ENCODE data around the gene IPO13.

IPO13 gene

GRCh38 chr1:43952731-43953346, 6.1 kb downstream of the IPO13 start:
- DNase-seq, result no peak

GRCh38 chr1:43953361-43953760, 6.6 kb downstream of the IPO13 start:
- DNase-seq, result no peak

DNA sequence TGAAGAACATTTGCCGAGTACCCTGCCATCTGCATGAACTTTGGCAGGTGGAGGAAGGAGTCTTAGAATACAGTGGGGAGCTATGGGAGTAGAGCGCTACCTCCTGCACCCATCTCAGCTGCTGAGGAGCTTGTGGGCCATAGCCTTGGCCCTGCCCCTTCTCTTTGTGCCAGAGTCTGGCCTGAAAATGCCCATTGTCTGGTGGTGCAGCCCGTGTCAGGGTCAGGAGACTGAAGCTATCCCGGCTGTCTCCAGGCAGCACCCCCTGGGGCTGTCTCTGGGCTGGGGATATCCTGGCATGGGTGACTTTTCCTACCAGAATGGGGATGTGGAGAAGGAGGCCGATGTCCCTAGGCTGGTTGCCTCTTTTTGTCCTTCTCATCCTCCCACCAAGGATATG, 7.3 kb downstream of the IPO13 start:
- DNase-seq, result no peak

- no peak for DNase-seq
Observed at GRCh38 chr1:43956234-43956633, 9.5 kb downstream of the IPO13 start.

GRCh38 chr1:43957407-43958040, 10.8 kb downstream of the IPO13 start:
- no peak for DNase-seq

- no peak for DNase-seq
Observed at GRCh38 chr1:43958351-43959255, 11.9 kb downstream of the IPO13 start.

GRCh38 chr1:43960798-43961197, 14.0 kb downstream of the IPO13 start:
- no peak for DNase-seq

- DNase-seq, result no peak
Observed at GRCh38 chr1:43961692-43962091, 14.9 kb downstream of the IPO13 start.

DNA sequence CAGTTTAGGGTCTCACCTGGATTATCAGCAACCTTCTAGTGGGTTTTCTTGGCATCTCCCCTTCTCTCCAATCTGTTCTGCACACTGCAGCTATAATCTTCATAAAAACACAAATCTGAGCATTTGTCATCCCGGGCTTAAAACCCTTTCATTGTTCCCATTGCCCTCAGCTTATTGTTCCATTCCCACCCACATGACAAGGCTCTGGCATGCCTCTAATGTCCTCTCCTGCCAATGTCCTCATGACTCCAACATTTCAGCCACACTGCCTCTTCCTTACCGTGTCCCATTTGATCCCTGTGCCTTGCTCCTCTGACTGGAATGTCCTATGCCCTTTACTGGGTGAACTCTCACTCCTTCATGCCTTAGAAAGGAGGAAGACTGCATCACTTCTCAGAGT, 15.6 kb downstream of the IPO13 start:
- DNase-seq, result no peak

DNA sequence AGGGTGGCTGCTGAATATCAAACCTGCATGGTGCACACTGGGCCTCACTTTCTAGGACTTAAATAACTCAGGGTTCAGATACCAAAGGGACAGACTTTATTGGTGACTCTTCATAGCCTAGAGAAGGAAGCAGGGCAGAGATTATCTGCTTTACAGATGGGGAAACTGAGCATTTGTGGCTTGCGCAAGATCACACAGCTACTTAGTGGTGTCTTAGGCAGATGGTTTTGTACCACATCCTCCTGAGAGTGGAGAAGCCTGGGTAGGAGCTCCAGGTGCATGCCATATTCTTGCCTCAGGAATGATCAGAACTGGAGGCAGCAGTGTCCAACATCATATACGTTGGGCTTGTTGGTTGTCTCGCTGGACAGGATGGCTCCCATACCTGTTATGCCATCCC, 16.3 kb downstream of the IPO13 start:
- no peak for DNase-seq

DNA sequence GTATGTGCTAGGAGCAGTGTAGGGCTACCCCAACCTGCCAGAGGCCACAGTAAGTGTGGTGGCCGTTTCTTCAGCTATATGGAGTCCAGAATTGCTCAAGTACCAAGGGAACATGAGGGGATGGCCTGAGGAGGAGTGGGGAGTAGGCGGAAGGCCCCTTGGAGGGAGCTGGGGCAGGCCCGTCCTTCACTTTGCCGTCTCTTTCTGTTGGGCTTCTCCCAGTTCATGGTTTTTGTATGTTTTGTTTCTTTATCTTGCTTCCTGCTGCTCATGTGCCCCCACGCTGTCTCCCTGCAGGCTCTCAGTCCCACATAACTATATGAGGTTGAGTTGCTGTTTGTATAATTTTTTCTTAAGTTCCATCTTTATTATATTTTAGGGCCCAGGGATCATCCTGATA, 17.1 kb downstream of the IPO13 start:
- no peak for DNase-seq

- no peak for DNase-seq
Observed at GRCh38 chr1:43965316-43965715, 18.6 kb downstream of the IPO13 start.

- DNase-seq, result no peak
Observed at GRCh38 chr1:43968348-43968948, 21.7 kb downstream of the IPO13 start.

DNA sequence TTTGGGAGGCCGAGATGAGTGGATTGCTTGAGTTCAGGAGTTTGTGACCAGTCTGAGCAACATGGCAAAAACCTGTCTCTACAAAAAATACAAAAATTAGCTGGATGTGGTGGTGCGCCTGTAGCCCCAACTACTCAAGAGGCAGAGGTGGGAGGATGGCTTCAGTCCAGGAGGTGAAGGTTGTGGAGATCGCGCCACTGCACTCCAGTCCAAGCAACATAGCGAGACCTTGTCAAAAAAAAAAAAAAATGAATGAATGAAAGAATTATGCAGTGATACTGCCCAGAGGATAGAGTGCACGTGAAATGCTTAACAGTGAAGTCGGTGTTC, 22.6 kb downstream of the IPO13 start:
- DNase-seq, result no peak

DNA sequence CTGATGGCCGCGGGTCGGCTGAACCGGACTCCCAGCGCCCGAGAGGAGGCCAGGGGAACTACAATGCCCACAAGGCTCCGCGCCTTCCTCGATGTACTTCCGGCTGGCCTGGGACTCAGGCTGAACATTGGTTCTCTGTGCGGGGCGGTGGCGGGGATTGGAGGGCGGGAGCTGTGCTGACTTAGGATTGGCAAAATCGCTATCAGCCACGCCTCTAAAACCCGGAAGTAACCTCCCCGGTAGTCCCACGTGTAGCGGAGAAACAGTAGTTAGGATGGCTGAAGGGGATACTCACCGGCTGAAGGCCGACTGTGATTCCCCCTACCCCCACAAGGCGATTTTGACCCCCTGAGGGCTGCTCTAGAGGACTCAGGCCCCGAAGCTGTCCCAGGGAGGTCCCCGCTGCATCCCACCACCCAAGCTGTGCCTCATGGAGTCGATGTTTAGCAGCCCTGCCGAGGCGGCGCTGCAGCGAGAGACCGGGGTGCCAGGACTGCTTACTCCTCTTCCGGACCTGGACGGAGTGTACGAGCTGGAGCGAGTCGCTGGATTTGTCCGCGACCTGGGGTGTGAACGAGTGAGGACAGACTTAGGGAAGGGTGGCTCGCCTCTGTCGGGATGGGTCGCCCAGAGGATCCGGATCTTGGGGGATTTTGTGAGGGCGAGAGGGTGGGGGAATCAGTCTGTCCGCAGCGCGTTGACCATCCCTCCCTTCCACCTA, 23.2 kb downstream of the IPO13 start, which contains the start of gene DPH2:
Gene DPH2 (plus strand): TSS at position 265 of the 721 bp plus-strand sequence. CDS start 166 bp downstream, at position 431.
- DNase-seq, result peak; percentile 96

- no peak for DNase-seq
Observed at GRCh38 chr1:43970502-43970901, 23.8 kb downstream of the IPO13 start.

GRCh38 chr1:43970911-43971310, 24.2 kb downstream of the IPO13 start:
- DNase-seq, result no peak

- no peak for DNase-seq
Observed at GRCh38 chr1:43971336-43971980, 24.7 kb downstream of the IPO13 start.

- DNase-seq, result no peak
Observed at GRCh38 chr1:43973981-43974442, 27.3 kb downstream of the IPO13 start.

DNA sequence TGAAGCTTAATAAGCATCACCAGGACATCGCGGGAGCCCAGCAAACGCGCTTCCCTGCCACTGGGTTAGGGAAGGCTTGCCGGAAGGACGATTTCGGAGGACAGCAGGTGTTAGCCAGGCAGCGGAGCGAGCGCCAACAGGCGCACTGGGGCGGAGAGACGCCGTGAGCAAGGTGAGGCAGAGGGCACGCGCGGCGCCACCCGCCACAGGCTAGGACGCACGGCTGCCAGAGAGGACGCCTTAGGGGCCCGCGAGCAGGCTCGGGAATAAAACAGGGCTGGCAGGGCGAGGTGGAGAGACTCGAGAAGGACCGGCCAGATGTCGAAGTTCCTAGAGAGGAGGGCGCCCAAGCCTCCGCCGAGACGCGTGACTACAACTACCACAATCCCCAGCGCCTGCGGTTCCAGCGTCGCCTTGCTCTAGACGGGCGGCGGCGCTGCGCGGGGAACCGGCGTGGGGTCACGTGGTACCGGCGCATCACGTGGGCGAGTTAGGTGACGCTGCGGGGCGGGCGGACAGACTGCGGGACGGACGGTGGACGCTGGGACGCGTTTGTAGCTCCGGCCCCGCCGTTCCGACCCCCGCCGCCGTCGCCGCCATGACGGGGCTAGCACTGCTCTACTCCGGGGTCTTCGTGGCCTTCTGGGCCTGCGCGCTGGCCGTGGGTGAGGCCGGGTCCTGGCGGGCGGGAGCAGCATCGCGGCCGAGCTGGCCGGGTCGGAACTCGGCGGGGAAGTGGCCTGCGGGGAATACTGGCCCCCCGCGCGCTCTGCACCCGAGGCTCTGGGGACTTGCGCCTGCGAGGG, 27.9 kb downstream of the IPO13 start, which contains the start of gene ATP6V0B:
Gene ATP6V0B (plus strand): TSS at position 518 of the 806 bp plus-strand sequence. CDS start 81 bp downstream, at position 599.
- peak; percentile 95 for DNase-seq

All from HCEC 1CT (cell line).